Common myeloid progenitor, CD34-positive (primary cell): ENCODE results near the gene SOBP.
"Not testable (repeated sequence)": the region's sequence is repeated elsewhere in the genome, so short reads cannot be mapped to it uniquely, and the experiment has no call there.

Source experiments
- CTCF ChIA-PET: fragments of 350-600 bp; sonication (Branson Sonifier 250); formaldehyde crosslinking; loops from one replicate; lab custom pipeline; 2021; ENCODE audit warnings: antibody characterized with exemption; lab: Charles Lee
- POLR2A ChIA-PET: fragments of 350-600 bp; sonication (Branson Sonifier 250); formaldehyde crosslinking; loops from one replicate; lab custom pipeline; 2021; ENCODE audit warnings: antibody characterized with exemption; lab: Charles Lee
- DNase-seq, 3 donors: peaks; one replicate each; pipeline versions ENCODE4 v3.0.0 to v3.0.0-alpha.2; 2013
- H3K27ac ChIP-seq, 2 experiments: 1 replicate in 1 of 2; 2 replicates in 1 of 2; pipeline ENCODE4 v1.7.0; 2013; ENCODE audit warnings: inconsistent platforms in 2 of 2, low read length in 2 of 2, mild to moderate bottlenecking in 2 of 2, low read depth in 1 of 2, moderate library complexity in 1 of 2; ENCODE audit not compliant: severe bottlenecking in 2 of 2, insufficient read depth in 1 of 2, poor library complexity in 1 of 2
- H3K27me3 ChIP-seq, 5 experiments: replicated peaks in 2 of 5; 1 replicate in 3 of 5; 2 replicates in 2 of 5; pipeline versions ENCODE4 v1.6.1 to v1.7.0; 2013; ENCODE audit warnings: low read length in 4 of 5, mild to moderate bottlenecking in 2 of 5, moderate library complexity in 2 of 5, inconsistent platforms in 1 of 5; ENCODE audit not compliant: insufficient read depth in 5 of 5, control insufficient read depth in 4 of 5
- H3K36me3 ChIP-seq, 4 experiments: 1 replicate in 2 of 4; 2 replicates in 2 of 4; pipeline versions ENCODE4 v1.6.1 to v1.7.0; 2013; ENCODE audit warnings: low read length in 3 of 4, control low read depth in 1 of 4, mild to moderate bottlenecking in 1 of 4; ENCODE audit not compliant: control insufficient read depth in 4 of 4, insufficient read depth in 4 of 4
- H3K4me1 ChIP-seq, 4 experiments: 1 replicate in 3 of 4; 2 replicates in 1 of 4; pipeline versions ENCODE4 v1.6.1 to v1.7.1; 2013; ENCODE audit warnings: low read length in 3 of 4, mild to moderate bottlenecking in 3 of 4, control low read depth in 1 of 4, inconsistent platforms in 1 of 4, moderate library complexity in 1 of 4; ENCODE audit not compliant: control insufficient read depth in 4 of 4, insufficient read depth in 4 of 4; ENCODE audit errors: control extremely low read depth in 1 of 4
- H3K4me3 ChIP-seq, 7 experiments: 1 replicate in 4 of 7; 2 replicates in 3 of 7; pipeline versions ENCODE4 v1.5.1 to v1.7.0; 2013; ENCODE audit warnings: mild to moderate bottlenecking in 7 of 7, low read length in 6 of 7, moderate library complexity in 6 of 7, inconsistent platforms in 2 of 7, low read depth in 2 of 7, control low read depth in 1 of 7; ENCODE audit not compliant: insufficient read depth in 4 of 7, control insufficient read depth in 1 of 7; ENCODE audit errors: extremely low read depth in 1 of 7
- H3K9me3 ChIP-seq, 5 experiments: 1 replicate in 4 of 5; 2 replicates in 1 of 5; pipeline versions ENCODE4 v1.6.1 to v1.7.1; 2013; ENCODE audit warnings: low read length in 4 of 5, mild to moderate bottlenecking in 2 of 5, inconsistent platforms in 1 of 5, low read depth in 1 of 5, moderate library complexity in 1 of 5; ENCODE audit not compliant: control insufficient read depth in 4 of 5, insufficient read depth in 2 of 5; ENCODE audit errors: control extremely low read depth in 1 of 5
- WGBS: methylation state at CpG from one replicate; pipeline ENCODE4 v1.1.5; 2013; ENCODE audit not compliant: insufficient coverage; 5-methylcytosine and 5-hydroxymethylcytosine counted together

SOBP gene

GRCh38 chr6:107553121-107553520 is 63.2 kb downstream of the SOBP start:
- H3K4me1 ChIP-seq, H3K27ac ChIP-seq, H3K27me3 ChIP-seq, DNase-seq, H3K36me3 ChIP-seq, H3K4me3 ChIP-seq, H3K9me3 ChIP-seq, CTCF ChIA-PET: not testable (repeated sequence)
- POLR2A ChIA-PET = interaction anchor here (0.6 kb wide), 1 partner anchor 20 kb away, joined by 5 read pairs; no protein-coding TSS in a partner anchor
- WGBS = 100% methylated on average over 4 of the region's 6 CpGs

- POLR2A ChIA-PET = interaction anchor here (0.6 to 0.8 kb wide), 2 partner anchors 62 to 94 kb away, joined by 3 to 4 read pairs; no protein-coding TSS in a partner anchor
- Histone ChIP-seq H3K4me1 (no peaks in the 10 kb centered on the region), H3K4me3 (no peak overlapping the region), H3K9me3 (no peaks in the 10 kb centered on the region), H3K36me3 (no peaks in the 10 kb centered on the region), H3K27me3 (no peaks in the 10 kb centered on the region), H3K27ac (no peak overlapping the region)
- WGBS = no CpG with 5 or more reads among the region's 2 CpGs
- no peak for DNase-seq
- CTCF ChIA-PET = no interaction called here
Observed at GRCh38 chr6:107554326-107554725, 64.4 kb downstream of the SOBP start.

GRCh38 chr6:107554918-107555317 is 65.0 kb downstream of the SOBP start:
- Histone ChIP-seq H3K27ac (no peak overlapping the region), H3K4me3 (no peak overlapping the region), H3K27me3 (peaks cover 0 to 2% (median 0%) of the 10 kb centered on the region in 5 experiments), H3K36me3 (no peaks in the 10 kb centered on the region), H3K9me3 (no peaks in the 10 kb centered on the region), H3K4me1 (no peaks in the 10 kb centered on the region)
- WGBS = 100% methylated on average over 1 of the region's 3 CpGs
- ChIA-PET CTCF (no interaction called here), POLR2A (no interaction called here)
- DNase-seq = no peak

GRCh38 chr6:107555449-107555848 is 65.5 kb downstream of the SOBP start:
- Histone ChIP-seq H3K27ac (no peak overlapping the region), H3K36me3 (no peaks in the 10 kb centered on the region), H3K9me3 (no peaks in the 10 kb centered on the region), H3K4me3 (no peak overlapping the region), H3K4me1 (no peaks in the 10 kb centered on the region), H3K27me3 (peaks cover 0 to 2% (median 0%) of the 10 kb centered on the region in 5 experiments)
- no peak for DNase-seq
- CTCF ChIA-PET = no interaction called here
- POLR2A ChIA-PET = no interaction called here
- 100% methylated on average over 6 of the region's 7 CpGs for WGBS

- DNase-seq = no peak
- Histone ChIP-seq H3K4me1 (no peaks in the 10 kb centered on the region), H3K27ac (no peak overlapping the region), H3K9me3 (no peaks in the 10 kb centered on the region), H3K36me3 (no peaks in the 10 kb centered on the region), H3K4me3 (no peak overlapping the region), H3K27me3 (peaks cover 0 to 2% (median 0%) of the 10 kb centered on the region in 5 experiments)
- ChIA-PET POLR2A (no interaction called here), CTCF (no interaction called here)
Observed at GRCh38 chr6:107556082-107556481, 66.2 kb downstream of the SOBP start.

GRCh38 chr6:107557698-107558097 is 67.8 kb downstream of the SOBP start:
- POLR2A ChIA-PET = no interaction called here
- Histone ChIP-seq H3K4me1 (no peaks in the 10 kb centered on the region), H3K27ac (no peak overlapping the region), H3K27me3 (peaks cover 0 to 2% (median 0%) of the 10 kb centered on the region in 5 experiments), H3K9me3 (no peaks in the 10 kb centered on the region), H3K36me3 (no peaks in the 10 kb centered on the region), H3K4me3 (no peak overlapping the region)
- CTCF ChIA-PET = interaction anchor here (0.8 kb wide), 1 partner anchor 23 kb away, joined by 3 read pairs; no protein-coding TSS in a partner anchor
- DNase-seq = no peak

- Histone ChIP-seq H3K27ac (no peak overlapping the region), H3K36me3 (no peaks in the 10 kb centered on the region), H3K4me3 (no peak overlapping the region), H3K9me3 (no peaks in the 10 kb centered on the region), H3K27me3 (peaks cover 0 to 10% (median 0%) of the 10 kb centered on the region in 5 experiments), H3K4me1 (no peaks in the 10 kb centered on the region)
- ChIA-PET POLR2A (no interaction called here), CTCF (no interaction called here)
- WGBS = 95% methylated on average over 4 of the region's 4 CpGs
- no peak for DNase-seq
Observed at GRCh38 chr6:107560657-107561056, 70.7 kb downstream of the SOBP start.
